Activated naive CD8-positive, alpha-beta T cell (primary cell): ENCODE measurements around the gene SNUPN.
A peak's percentile ranks its signal among the peaks of the same experiment; 100 is the strongest.

Source experiments
- H3K27ac Mint-ChIP-seq: one replicate; pipeline ENCODE4 v1.8.0; 2021; ENCODE audit warnings: mixed read lengths
- H3K27me3 Mint-ChIP-seq: one replicate; pipeline ENCODE4 v1.8.0; 2021; ENCODE audit warnings: mixed read lengths
- H3K36me3 Mint-ChIP-seq: one replicate; pipeline ENCODE4 v1.8.0; 2021; ENCODE audit warnings: mixed read lengths
- H3K4me1 Mint-ChIP-seq: one replicate; pipeline ENCODE4 v1.8.0; 2021; ENCODE audit warnings: low read depth, mixed read lengths
- H3K4me3 Mint-ChIP-seq: one replicate; pipeline ENCODE4 v1.8.0; 2021; ENCODE audit warnings: mild to moderate bottlenecking, mixed read lengths
- H3K9me3 Mint-ChIP-seq: one replicate; pipeline ENCODE4 v1.8.0; 2021; ENCODE audit warnings: low read depth, mixed read lengths

Gene SNUPN

GRCh38 chr15:75659928-75660645 lies 34.6 kb upstream of the SNUPN start:
- Mint-ChIP-seq H3K36me3 (no peaks in the 10 kb centered on the region), H3K9me3 (no peaks in the 10 kb centered on the region), H3K27ac (no peak overlapping the region), H3K4me3 (no peak overlapping the region), H3K27me3 (no peaks in the 10 kb centered on the region), H3K4me1 (no peaks in the 10 kb centered on the region)

- H3K4me1 Mint-ChIP-seq: no peaks in the 10 kb centered on the region
- no peaks in the 10 kb centered on the region for H3K27me3 Mint-ChIP-seq
- H3K36me3 Mint-ChIP-seq: no peaks in the 10 kb centered on the region
- H3K4me3 Mint-ChIP-seq: no peak overlapping the region
- no peak overlapping the region for H3K27ac Mint-ChIP-seq
- H3K9me3 Mint-ChIP-seq: no peaks in the 10 kb centered on the region
Observed at GRCh38 chr15:75659141-75659771, 33.7 kb upstream of the SNUPN start.

- H3K27ac Mint-ChIP-seq: no peak overlapping the region
- no peaks in the 10 kb centered on the region for H3K27me3 Mint-ChIP-seq
- H3K36me3 Mint-ChIP-seq: no peaks in the 10 kb centered on the region
- H3K4me1 Mint-ChIP-seq: peaks cover 5% of the 10 kb centered on the region
- H3K9me3 Mint-ChIP-seq: no peaks in the 10 kb centered on the region
- H3K4me3 Mint-ChIP-seq: no peak overlapping the region
Observed at GRCh38 chr15:75656813-75657212, 31.3 kb upstream of the SNUPN start.

DNA sequence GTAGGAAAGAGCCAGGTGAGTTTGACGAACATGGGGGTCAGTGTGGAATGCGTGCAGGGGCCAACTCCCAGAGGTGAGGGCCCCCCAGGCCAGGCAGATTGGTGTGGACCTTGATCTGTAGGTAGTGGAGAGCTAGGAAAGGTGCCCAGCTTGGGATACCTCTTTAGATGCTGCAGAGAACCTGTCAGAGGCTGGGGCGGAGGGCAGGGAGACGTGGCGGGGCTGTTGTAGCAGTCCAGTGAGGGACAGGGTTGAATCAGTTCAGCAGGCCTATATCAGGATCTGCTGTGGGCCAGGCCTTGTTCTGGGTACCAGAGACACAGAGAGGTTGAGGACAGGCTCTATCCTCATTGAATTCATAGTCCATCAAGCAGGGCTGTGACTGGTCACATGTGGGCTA lies 30.8 kb upstream of the SNUPN start:
- no peaks in the 10 kb centered on the region for H3K9me3 Mint-ChIP-seq
- H3K4me1 Mint-ChIP-seq: peaks cover 9% of the 10 kb centered on the region
- no peaks in the 10 kb centered on the region for H3K36me3 Mint-ChIP-seq
- H3K27me3 Mint-ChIP-seq: no peaks in the 10 kb centered on the region
- no peak overlapping the region for H3K4me3 Mint-ChIP-seq
- no peak overlapping the region for H3K27ac Mint-ChIP-seq

- Mint-ChIP-seq H3K4me3 (no peak overlapping the region), H3K27ac (no peak overlapping the region), H3K4me1 (peaks cover 13% of the 10 kb centered on the region), H3K36me3 (no peaks in the 10 kb centered on the region), H3K27me3 (no peaks in the 10 kb centered on the region), H3K9me3 (no peaks in the 10 kb centered on the region)
Observed at GRCh38 chr15:75655931-75656330, 30.4 kb upstream of the SNUPN start.

GRCh38 chr15:75654201-75654907 lies 28.8 kb upstream of the SNUPN start:
- Mint-ChIP-seq H3K27me3 (no peaks in the 10 kb centered on the region), H3K4me3 (no peak overlapping the region), H3K27ac (no peak overlapping the region), H3K36me3 (no peaks in the 10 kb centered on the region), H3K9me3 (no peaks in the 10 kb centered on the region), H3K4me1 (peaks cover 15% of the 10 kb centered on the region)

- Mint-ChIP-seq H3K4me3 (no peak overlapping the region), H3K9me3 (no peaks in the 10 kb centered on the region), H3K27me3 (no peaks in the 10 kb centered on the region), H3K36me3 (no peaks in the 10 kb centered on the region), H3K4me1 (peaks cover 15% of the 10 kb centered on the region), H3K27ac (no peak overlapping the region)
Observed at GRCh38 chr15:75653347-75653913, 27.9 kb upstream of the SNUPN start.

DNA sequence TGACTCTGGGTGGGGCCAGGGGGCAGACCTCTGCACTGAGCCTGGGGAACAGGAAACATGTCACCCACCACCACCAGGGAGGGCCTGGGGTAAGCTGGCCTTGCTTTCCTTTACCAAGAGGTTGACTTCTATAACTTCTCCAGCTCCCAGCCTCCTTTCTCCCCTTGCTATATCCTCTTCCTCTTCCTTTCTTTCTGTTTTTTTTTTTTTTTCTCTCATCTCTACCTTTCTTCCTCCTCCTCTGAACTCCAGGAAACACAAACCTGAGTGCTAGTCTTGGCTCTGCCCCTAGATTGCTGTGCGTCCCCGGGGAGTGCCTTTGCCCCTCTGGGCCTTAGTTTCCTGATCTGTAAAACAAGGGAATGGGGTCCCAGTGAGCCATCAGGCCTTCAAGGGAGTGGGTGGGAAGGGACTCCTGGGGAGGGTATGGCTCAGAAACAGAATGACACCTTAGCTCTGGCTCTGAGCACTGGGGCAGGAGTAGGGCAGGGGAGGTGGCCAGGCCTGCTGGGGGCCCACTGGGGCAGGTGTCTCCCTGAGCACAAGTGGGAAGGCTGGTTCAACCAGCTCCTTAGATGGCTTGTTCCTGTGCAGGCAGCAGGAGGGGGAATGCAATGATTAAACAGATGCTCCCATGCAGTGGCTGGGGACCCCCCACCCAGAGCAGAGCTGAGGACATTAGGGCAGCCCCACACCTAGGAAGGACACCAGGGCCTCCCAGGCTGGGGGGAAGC lies 26.5 kb upstream of the SNUPN start:
- no peak overlapping the region for H3K27ac Mint-ChIP-seq
- peaks cover 17% of the 10 kb centered on the region for H3K4me1 Mint-ChIP-seq

DNA sequence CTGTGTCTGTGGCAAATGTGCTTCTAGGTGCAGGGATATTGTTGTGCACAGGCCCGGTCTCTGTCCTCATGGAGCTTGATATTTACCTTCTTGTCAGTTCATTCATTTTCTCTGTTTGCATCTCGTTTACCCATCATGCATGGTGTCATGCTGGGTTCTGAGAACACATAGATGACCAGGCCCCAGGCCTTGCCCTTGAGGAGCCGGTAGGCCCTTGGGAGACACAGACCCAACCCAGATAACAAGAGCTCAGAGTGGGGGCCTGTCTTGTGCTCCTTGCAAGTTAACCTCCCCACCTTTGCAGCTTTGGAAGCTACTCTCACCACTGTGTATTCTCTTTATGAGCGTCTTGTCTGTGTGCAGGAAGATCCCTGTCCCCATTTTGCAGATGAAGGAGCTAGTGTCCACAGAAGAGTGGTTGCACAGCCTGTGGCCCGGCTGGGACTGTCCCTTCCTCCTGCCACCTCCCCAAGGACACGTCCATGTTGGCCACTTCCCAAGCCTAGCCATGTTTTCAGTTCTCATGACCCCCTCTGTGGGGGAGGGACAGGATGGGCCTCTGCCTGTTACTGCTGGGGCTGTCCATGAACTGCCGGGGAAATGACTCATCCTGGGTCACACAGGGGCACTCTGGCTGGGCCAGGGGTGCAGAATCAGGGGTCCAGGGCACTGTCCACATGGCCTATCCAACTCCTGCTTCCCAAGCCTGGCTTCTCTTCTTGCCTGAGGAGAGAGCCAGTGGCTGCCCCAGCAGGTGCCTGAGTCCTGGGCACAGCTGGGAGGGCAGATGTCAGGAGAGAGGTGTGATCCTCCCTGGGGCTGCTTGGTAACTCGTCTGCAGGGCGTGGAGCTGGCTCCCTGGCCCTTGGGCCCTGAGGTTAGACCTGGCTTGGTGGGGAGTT lies 25.6 kb upstream of the SNUPN start:
- Mint-ChIP-seq H3K27me3 (no peaks in the 10 kb centered on the region), H3K4me1 (peaks cover 24% of the 10 kb centered on the region), H3K9me3 (no peaks in the 10 kb centered on the region), H3K36me3 (no peaks in the 10 kb centered on the region), H3K4me3 (no peak overlapping the region), H3K27ac (no peak overlapping the region)

More for the DNA sequence above, 26.5 kb upstream of the SNUPN start:
- Mint-ChIP-seq H3K27me3 (no peaks in the 10 kb centered on the region), H3K4me3 (peak overlapping the region; percentile 15), H3K9me3 (no peaks in the 10 kb centered on the region), H3K36me3 (no peaks in the 10 kb centered on the region)

DNA sequence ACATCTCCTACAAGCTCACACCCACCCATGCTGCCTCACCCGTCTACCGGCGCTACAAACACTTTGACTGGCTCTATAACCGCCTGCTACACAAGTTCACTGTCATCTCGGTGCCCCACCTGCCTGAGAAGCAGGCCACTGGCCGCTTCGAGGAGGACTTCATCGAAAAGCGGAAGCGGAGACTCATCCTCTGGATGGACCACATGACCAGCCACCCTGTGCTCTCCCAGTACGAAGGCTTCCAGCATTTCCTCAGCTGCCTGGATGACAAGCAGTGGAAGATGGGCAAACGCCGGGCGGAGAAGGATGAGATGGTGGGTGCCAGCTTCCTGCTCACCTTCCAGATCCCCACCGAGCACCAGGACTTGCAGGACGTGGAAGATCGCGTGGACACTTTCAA lies 24.3 kb upstream of the SNUPN start:
- H3K36me3 Mint-ChIP-seq: no peaks in the 10 kb centered on the region
- no peaks in the 10 kb centered on the region for H3K9me3 Mint-ChIP-seq
- no peaks in the 10 kb centered on the region for H3K27me3 Mint-ChIP-seq
- H3K4me1 Mint-ChIP-seq: peaks cover 27% of the 10 kb centered on the region
- H3K4me3 Mint-ChIP-seq: peak overlapping the region; percentile 43
- no peak overlapping the region for H3K27ac Mint-ChIP-seq

DNA sequence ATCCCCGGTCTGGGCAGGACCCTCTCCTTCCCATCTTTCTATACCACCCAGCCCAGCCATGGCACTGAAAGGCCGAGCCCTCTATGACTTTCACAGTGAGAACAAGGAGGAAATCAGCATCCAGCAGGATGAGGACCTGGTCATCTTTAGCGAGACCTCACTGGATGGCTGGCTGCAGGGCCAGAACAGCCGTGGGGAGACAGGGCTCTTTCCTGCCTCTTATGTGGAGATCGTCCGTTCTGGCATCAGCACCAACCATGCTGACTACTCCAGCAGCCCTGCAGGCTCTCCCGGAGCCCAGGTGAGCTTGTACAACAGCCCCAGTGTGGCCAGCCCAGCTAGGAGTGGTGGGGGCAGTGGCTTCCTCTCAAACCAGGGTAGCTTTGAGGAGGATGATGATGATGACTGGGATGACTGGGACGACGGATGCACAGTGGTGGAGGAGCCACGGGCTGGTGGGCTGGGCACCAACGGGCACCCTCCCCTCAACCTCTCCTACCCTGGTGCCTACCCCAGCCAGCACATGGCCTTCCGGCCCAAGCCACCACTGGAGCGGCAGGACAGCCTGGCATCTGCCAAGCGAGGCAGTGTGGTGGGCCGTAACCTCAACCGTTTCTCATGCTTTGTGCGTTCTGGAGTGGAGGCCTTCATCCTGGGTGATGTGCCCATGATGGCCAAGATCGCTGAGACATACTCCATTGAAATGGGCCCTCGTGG lies 23.7 kb upstream of the SNUPN start:
- Mint-ChIP-seq H3K4me1 (peaks cover 27% of the 10 kb centered on the region), H3K36me3 (no peaks in the 10 kb centered on the region)

DNA sequence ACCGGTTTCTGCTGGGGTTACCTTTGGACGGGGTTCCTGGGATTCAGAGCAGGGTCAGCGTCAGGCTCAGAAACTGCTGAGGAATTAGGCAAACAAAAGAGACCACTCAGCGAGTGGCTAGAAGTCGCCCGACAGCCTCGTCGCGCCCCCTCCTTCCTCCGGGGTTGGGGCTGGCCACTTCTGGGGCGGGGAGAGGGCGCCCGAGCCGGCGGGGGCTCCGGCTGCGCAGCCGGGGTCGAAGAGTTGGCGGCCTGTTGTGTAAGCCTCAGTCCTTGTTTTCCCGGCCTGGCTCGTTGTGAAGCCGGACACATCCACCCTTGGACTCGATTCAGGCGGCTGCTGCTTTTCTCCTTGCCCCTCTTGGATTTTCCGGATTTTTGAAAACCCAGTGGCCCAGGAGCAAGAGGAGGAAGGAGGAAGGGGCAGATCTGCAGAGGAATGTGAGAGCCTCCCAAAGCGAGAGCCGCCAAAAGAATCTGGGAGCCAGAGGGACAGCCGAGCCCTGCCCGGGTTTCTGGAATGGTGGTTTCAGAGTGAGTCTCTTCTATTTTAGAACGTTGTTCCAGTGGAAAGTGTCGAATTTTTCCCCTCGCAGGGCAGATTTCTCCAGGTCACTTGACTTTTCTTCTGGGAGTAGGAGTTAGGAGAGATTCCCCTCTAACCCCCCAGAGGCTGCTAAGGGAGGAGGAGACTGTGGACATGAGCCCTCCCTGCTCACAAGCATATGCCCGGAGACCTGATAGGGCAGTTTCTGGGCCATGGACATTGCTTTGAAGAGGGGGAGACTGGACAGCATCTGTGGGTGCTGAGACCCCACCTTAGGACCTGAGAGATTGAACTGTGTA lies 22.9 kb upstream of the SNUPN start:
- Mint-ChIP-seq H3K36me3 (no peaks in the 10 kb centered on the region), H3K27ac (peak overlapping the region; percentile 76), H3K9me3 (no peaks in the 10 kb centered on the region), H3K4me3 (peak overlapping the region; percentile 83), H3K4me1 (peaks cover 27% of the 10 kb centered on the region), H3K27me3 (no peaks in the 10 kb centered on the region)

More for the DNA sequence above, 23.7 kb upstream of the SNUPN start:
- H3K4me3 Mint-ChIP-seq: peak overlapping the region; percentile 64
- H3K27me3 Mint-ChIP-seq: no peaks in the 10 kb centered on the region
- no peaks in the 10 kb centered on the region for H3K9me3 Mint-ChIP-seq
- H3K27ac Mint-ChIP-seq: no peak overlapping the region
